ENCODE results near the gene MBLAC2. TPM values are rescaled to one million over a fixed set of nuclear protein-coding genes. Genes with fewer than 3 reads are reported as not detected.

The MBLAC2 gene
- total RNA-seq, 1 experiment from 2014 or later = 5.7 TPM

GRCh38 chr5:90477621-90478215 is 3.1 kb upstream of the MBLAC2 start:
- H3K4me2 ChIP-seq (ENCODE audit: low read length) = no peak overlapping the region
- no peak overlapping the region for H3K27ac ChIP-seq (ENCODE audit: low read depth, low read length)
- no TSS peak for BruUV-seq (replicated peaks)
- no peaks in the 10 kb centered on the region for H3K9me3 ChIP-seq (ENCODE audit: control insufficient read depth in 1 of 2, insufficient read depth in 1 of 2, low read depth in 1 of 2, low read length in 2 of 2)
- DNase-seq (ENCODE audit: low read depth, low spot score) = no peak
- POLR2A ChIA-PET = no interaction called here
- H2AFZ ChIP-seq (ENCODE audit: low read depth, low read length, poor library complexity, severe bottlenecking) = no peak overlapping the region
- no peaks in the 10 kb centered on the region for H3K27me3 ChIP-seq (ENCODE audit: insufficient read depth, low read length)
- no peak overlapping the region for H3K9ac ChIP-seq (ENCODE audit: low read length)
- peaks cover 6 to 28% of the 10 kb centered on the region in 2 experiments; a peak in 3 of 4 replicates for H3K4me1 ChIP-seq (ENCODE audit: control insufficient read depth in 1 of 2, insufficient read depth in 2 of 2, low read length in 2 of 2)
- TF ChIP-seq ZBTB33 (IDR thresholded peaks at IDR 0.05; ENCODE audit: extremely low read depth, insufficient replicate concordance, low read length) (no peak), ZFX (IDR thresholded peaks at IDR 0.05) (no peak), POLR2A (IDR thresholded peaks at IDR 0.05; ENCODE audit: borderline replicate concordance, extremely low read depth, insufficient read depth, insufficient read length) (no peak), ATF3 (IDR thresholded peaks at IDR 0.05) (no peak), TCF7L2 (IDR thresholded peaks at IDR 0.05; ENCODE audit: borderline replicate concordance, extremely low read depth, insufficient read depth, insufficient read length) (no peak), ELF1 (IDR thresholded peaks at IDR 0.05; ENCODE audit: borderline replicate concordance, low read depth) (no peak), CBX3 (IDR thresholded peaks at IDR 0.05; ENCODE audit: low read depth) (no peak), REST (IDR thresholded peaks at IDR 0.05; ENCODE audit: low read depth) (no peak), ZNF274 (IDR thresholded peaks at IDR 0.05; ENCODE audit: low read depth, low read length) (no peak), EGR1 (IDR thresholded peaks at IDR 0.05; ENCODE audit: low read depth) (no peak), SIN3A (IDR thresholded peaks at IDR 0.05; ENCODE audit: low read depth) (no peak), CTCF (IDR thresholded peaks at IDR 0.05 in 2 of 3, conservative IDR thresholded peaks at IDR 0.05 in 1 of 3; ENCODE audit: borderline replicate concordance in 1 of 3, insufficient read depth in 1 of 3, low read depth in 2 of 3, low read length in 2 of 3) (no peak), JUND (IDR thresholded peaks at IDR 0.05) (no peak), POLR2AphosphoS5 (IDR thresholded peaks at IDR 0.05; ENCODE audit: low read depth, low read length) (no peak), SRF (IDR thresholded peaks at IDR 0.05; ENCODE audit: low read depth) (no peak), EZH2 (IDR thresholded peaks at IDR 0.05) (no peak), YY1 (IDR thresholded peaks at IDR 0.05; ENCODE audit: extremely low read depth, insufficient replicate concordance, low read depth, low read length) (no peak), MAX (IDR thresholded peaks at IDR 0.05) (no peak)
- H3K4me3 ChIP-seq (replicated peaks in 1 of 2; ENCODE audit: low read depth in 1 of 2, low read length in 2 of 2) = no peak overlapping the region
- no peaks in the 10 kb centered on the region for H3K9me2 ChIP-seq (ENCODE audit: insufficient read depth)
- 0 out of 4 replicates have a peak, but pooled peaks cover 0 to 2% of the 10 kb centered on the region in 2 experiments for H3K36me3 ChIP-seq (ENCODE audit: control insufficient read depth in 1 of 2, insufficient read depth in 2 of 2, low read length in 2 of 2)
- CTCF ChIA-PET = no interaction called here
- no peaks in the 10 kb centered on the region for H4K20me1 ChIP-seq (ENCODE audit: insufficient read depth)
- H3K79me2 ChIP-seq (ENCODE audit: insufficient read depth, low read length) = peaks cover 79% of the 10 kb centered on the region
- RAD21 ChIA-PET (ENCODE audit: low non-redundant PET in 1 of 2, low total read pairs in 2 of 2, uncharacterized antibody in 2 of 2, unreplicated experiment in 2 of 2) = no interaction called here
- intact Hi-C loops (cut with micrococcal nuclease) = no loop called here
- ATAC-seq = no peak
